ENCODE data around the gene PEX14. TPM values are rescaled to one million over a fixed set of nuclear protein-coding genes. Genes with fewer than 3 reads are reported as not detected.
A peak's percentile ranks its signal among the peaks of the same experiment; 100 is the strongest.
"Not testable (repeated sequence)": the region's sequence is repeated elsewhere in the genome, so short reads cannot be mapped to it uniquely, and the experiment has no call there.

The PEX14 gene
- total RNA-seq, 1 experiment from 2014 or later: 36.0 TPM

DNA sequence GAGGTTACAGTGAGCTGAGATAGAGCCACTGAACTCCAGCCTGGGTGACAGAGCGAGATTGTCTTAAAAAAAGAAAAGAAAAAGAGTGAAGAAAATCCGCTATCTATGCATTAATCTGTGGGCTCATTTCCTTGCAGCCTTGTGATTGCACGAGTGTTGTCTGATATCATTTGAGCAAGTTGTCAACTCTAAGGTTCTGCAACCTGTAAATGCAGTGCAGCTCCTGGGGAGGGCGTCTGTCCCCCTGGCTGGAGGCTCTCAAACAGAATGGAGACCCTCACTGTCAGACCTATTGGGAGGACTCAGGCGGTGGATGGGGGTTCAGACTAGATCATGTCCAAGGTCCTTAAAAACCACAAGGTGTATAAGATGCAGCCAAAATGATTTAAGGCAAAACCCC is 18.7 kb upstream of the PEX14 start:
- POLR2A ChIA-PET: interaction anchor here (0.7 kb wide), 1 partner anchor 47 kb away, joined by 7 read pairs; no protein-coding TSS in a partner anchor
- ATAC-seq (no peak), DNase-seq (ENCODE audit: low read depth, low spot score) (no peak)
- no peaks in the 10 kb centered on the region for H3K9me3 ChIP-seq (ENCODE audit: control insufficient read depth, insufficient read depth, low read depth, low read length)
- intact Hi-C loops (cut with micrococcal nuclease; ENCODE audit: unreplicated experiment): no loop called here
- no TSS peak for BruUV-seq (replicated peaks)
- no peaks in the 10 kb centered on the region for H3K36me3 ChIP-seq (ENCODE audit: control insufficient read depth, insufficient read depth, low read length)
- no peaks in the 10 kb centered on the region for H3K4me1 ChIP-seq (ENCODE audit: control insufficient read depth, insufficient read depth, low read length)
- H3K27ac ChIP-seq (ENCODE audit: low read length): no peak overlapping the region
- CTCF ChIA-PET: no interaction called here
- H3K4me3 ChIP-seq (ENCODE audit: low read depth in 2 of 2, low read length in 2 of 2): no peak overlapping the region
- no peaks in the 10 kb centered on the region for H3K27me3 ChIP-seq (ENCODE audit: control insufficient read depth, insufficient read depth, low read length)
- TF ChIP-seq POLR2AphosphoS5 (IDR thresholded peaks at IDR 0.05; ENCODE audit: low read depth, low read length) (no peak), TCF7L2 (IDR thresholded peaks at IDR 0.05; ENCODE audit: low read depth, low read length) (no peak), SIN3A (IDR thresholded peaks at IDR 0.05; ENCODE audit: borderline replicate concordance, insufficient read depth, low read depth, low read length) (no peak)
- TF ChIP-seq, protein P1, sequence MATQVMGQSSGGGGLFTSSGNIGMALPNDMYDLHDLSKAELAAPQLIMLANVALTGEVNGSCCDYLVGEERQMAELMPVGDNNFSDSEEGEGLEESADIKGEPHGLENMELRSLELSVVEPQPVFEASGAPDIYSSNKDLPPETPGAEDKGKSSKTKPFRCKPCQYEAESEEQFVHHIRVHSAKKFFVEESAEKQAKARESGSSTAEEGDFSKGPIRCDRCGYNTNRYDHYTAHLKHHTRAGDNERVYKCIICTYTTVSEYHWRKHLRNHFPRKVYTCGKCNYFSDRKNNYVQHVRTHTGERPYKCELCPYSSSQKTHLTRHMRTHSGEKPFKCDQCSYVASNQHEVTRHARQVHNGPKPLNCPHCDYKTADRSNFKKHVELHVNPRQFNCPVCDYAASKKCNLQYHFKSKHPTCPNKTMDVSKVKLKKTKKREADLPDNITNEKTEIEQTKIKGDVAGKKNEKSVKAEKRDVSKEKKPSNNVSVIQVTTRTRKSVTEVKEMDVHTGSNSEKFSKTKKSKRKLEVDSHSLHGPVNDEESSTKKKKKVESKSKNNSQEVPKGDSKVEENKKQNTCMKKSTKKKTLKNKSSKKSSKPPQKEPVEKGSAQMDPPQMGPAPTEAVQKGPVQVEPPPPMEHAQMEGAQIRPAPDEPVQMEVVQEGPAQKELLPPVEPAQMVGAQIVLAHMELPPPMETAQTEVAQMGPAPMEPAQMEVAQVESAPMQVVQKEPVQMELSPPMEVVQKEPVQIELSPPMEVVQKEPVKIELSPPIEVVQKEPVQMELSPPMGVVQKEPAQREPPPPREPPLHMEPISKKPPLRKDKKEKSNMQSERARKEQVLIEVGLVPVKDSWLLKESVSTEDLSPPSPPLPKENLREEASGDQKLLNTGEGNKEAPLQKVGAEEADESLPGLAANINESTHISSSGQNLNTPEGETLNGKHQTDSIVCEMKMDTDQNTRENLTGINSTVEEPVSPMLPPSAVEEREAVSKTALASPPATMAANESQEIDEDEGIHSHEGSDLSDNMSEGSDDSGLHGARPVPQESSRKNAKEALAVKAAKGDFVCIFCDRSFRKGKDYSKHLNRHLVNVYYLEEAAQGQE (IDR thresholded peaks at IDR 0.05; ENCODE audit: insufficient read depth in 1 of 2, low read depth in 2 of 2, low read length in 1 of 2): no peak
- TF ChIP-seq, protein P2, sequence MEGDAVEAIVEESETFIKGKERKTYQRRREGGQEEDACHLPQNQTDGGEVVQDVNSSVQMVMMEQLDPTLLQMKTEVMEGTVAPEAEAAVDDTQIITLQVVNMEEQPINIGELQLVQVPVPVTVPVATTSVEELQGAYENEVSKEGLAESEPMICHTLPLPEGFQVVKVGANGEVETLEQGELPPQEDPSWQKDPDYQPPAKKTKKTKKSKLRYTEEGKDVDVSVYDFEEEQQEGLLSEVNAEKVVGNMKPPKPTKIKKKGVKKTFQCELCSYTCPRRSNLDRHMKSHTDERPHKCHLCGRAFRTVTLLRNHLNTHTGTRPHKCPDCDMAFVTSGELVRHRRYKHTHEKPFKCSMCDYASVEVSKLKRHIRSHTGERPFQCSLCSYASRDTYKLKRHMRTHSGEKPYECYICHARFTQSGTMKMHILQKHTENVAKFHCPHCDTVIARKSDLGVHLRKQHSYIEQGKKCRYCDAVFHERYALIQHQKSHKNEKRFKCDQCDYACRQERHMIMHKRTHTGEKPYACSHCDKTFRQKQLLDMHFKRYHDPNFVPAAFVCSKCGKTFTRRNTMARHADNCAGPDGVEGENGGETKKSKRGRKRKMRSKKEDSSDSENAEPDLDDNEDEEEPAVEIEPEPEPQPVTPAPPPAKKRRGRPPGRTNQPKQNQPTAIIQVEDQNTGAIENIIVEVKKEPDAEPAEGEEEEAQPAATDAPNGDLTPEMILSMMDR (IDR thresholded peaks at IDR 0.05): no peak
- in situ Hi-C loops (cut with HindIII; ENCODE audit: low pct_unique_long_range_greater_than_20kb, low sequenced_read_pairs): no loop called here

DNA sequence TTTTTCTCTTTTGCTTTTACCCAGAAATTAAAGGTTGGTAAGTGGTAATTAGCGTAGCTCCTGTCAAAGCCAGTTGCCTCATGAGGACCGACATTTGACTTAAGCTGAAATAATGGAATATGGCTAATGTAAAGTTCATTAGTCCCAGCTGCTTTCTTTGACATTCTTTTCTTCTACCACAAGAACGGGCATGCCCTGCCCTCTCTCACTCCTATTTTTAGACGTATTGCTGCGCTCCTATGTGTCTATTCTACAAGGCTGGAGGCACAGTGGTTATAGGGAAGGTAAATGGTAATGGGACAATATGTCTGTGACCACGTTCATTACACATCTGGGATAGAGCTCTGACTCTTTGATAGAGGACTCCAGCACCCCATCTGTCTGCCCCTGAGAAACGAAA is 18.1 kb upstream of the PEX14 start:
- H3K9me3 ChIP-seq (ENCODE audit: control insufficient read depth, insufficient read depth, low read depth, low read length): no peaks in the 10 kb centered on the region
- in situ Hi-C loops (cut with HindIII; ENCODE audit: low pct_unique_long_range_greater_than_20kb, low sequenced_read_pairs) (no loop called here), intact Hi-C loops (cut with micrococcal nuclease; ENCODE audit: unreplicated experiment) (no loop called here)
- ChIA-PET CTCF (no interaction called here), POLR2A (no interaction called here)
- no peaks in the 10 kb centered on the region for H3K27me3 ChIP-seq (ENCODE audit: control insufficient read depth, insufficient read depth, low read length)
- no peak for DNase-seq (ENCODE audit: low read depth, low spot score)
- no peaks in the 10 kb centered on the region for H3K4me1 ChIP-seq (ENCODE audit: control insufficient read depth, insufficient read depth, low read length)
- H3K27ac ChIP-seq (ENCODE audit: low read length): no peak overlapping the region
- no TSS peak for BruUV-seq (replicated peaks)
- H3K36me3 ChIP-seq (ENCODE audit: control insufficient read depth, insufficient read depth, low read length): peaks cover 3% of the 10 kb centered on the region; the same call in 1 of the 2 replicates
- ATAC-seq: no peak
- TF ChIP-seq, protein P1 (IDR thresholded peaks at IDR 0.05; ENCODE audit: insufficient read depth in 1 of 2, low read depth in 2 of 2, low read length in 1 of 2): no peak
- TF ChIP-seq SIN3A (IDR thresholded peaks at IDR 0.05; ENCODE audit: borderline replicate concordance, insufficient read depth, low read depth, low read length) (no peak), TCF7L2 (IDR thresholded peaks at IDR 0.05; ENCODE audit: low read depth, low read length) (no peak), POLR2AphosphoS5 (IDR thresholded peaks at IDR 0.05; ENCODE audit: low read depth, low read length) (no peak)
- TF ChIP-seq, protein P2 (IDR thresholded peaks at IDR 0.05): no peak
- H3K4me3 ChIP-seq (ENCODE audit: low read depth in 2 of 2, low read length in 2 of 2): no peak overlapping the region

DNA sequence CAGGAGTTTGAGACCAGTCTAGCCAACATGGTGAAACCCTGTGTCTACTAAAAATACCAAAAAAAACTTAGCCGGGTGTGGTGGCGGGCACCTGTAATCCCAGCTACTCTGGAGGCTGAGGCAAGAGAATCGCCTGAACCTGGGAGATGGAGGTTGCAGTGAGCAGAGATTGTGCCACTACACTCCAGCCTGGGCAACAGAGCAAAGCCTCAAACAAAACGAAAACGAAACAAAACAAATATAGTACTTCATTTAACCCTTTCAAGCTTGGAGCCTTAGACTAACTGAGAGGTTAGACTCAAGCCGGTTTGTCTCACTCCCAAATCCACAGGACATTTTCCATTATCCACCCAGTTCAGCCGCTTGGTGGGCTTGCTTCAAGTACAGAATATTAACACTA is 17.3 kb upstream of the PEX14 start:
- H3K4me1 ChIP-seq (ENCODE audit: control insufficient read depth, insufficient read depth, low read length); intact Hi-C loops (cut with micrococcal nuclease; ENCODE audit: unreplicated experiment); in situ Hi-C loops (cut with HindIII; ENCODE audit: low pct_unique_long_range_greater_than_20kb, low sequenced_read_pairs); H3K4me3 ChIP-seq (ENCODE audit: low read depth in 2 of 2, low read length in 2 of 2); H3K27me3 ChIP-seq (ENCODE audit: control insufficient read depth, insufficient read depth, low read length); DNase-seq (ENCODE audit: low read depth, low spot score); H3K27ac ChIP-seq (ENCODE audit: low read length); POLR2A ChIA-PET; H3K9me3 ChIP-seq (ENCODE audit: control insufficient read depth, insufficient read depth, low read depth, low read length); BruUV-seq (replicated peaks); H3K36me3 ChIP-seq (ENCODE audit: control insufficient read depth, insufficient read depth, low read length): not testable (repeated sequence)
- CTCF ChIA-PET: interaction anchor here (0.6 kb wide), 1 partner anchor 821 kb away, joined by 4 read pairs; no protein-coding TSS in a partner anchor
- ATAC-seq: 0 out of 2 replicates have a peak, but pooled peaks have one; percentile 17

Measured in Panc1 (cell line).